HCEC 1CT (cell line): Measurements from ENCODE around the gene LCE1B.

Source experiments
- DNase-seq: peaks from one replicate; pipeline ENCODE4 v3.0.0-alpha.2; 2017

Gene LCE1B, protein sequence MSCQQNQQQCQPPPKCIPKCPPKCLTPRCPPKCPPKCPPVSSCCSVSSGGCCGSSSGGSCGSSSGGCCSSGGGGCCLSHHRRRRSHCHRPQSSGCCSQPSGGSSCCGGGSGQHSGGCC

DNA sequence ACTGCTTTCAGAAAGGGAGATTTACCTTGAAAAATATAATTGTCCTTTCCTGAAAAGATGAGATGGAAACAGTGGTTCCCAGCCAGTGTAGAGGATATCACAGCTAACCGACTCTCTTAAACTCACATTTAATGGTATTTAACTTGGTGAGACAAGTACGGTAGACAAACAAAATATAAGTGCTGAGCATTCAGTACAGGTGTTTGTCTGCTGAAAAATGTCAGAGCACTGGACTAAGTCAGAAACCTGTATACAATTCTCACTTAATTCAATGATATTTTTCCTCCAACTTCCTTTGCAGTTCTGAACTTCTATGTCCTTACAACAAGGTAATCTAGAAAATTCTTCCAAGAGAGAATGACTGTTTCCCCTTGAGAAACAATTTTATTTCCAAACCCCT lies at the start of gene LCE1B:
LCE1B (plus strand) TSS at position 301 of the 400 bp plus-strand sequence. CDS start 476 bp downstream, outside the sequence.
- no peak for DNase-seq

DNA sequence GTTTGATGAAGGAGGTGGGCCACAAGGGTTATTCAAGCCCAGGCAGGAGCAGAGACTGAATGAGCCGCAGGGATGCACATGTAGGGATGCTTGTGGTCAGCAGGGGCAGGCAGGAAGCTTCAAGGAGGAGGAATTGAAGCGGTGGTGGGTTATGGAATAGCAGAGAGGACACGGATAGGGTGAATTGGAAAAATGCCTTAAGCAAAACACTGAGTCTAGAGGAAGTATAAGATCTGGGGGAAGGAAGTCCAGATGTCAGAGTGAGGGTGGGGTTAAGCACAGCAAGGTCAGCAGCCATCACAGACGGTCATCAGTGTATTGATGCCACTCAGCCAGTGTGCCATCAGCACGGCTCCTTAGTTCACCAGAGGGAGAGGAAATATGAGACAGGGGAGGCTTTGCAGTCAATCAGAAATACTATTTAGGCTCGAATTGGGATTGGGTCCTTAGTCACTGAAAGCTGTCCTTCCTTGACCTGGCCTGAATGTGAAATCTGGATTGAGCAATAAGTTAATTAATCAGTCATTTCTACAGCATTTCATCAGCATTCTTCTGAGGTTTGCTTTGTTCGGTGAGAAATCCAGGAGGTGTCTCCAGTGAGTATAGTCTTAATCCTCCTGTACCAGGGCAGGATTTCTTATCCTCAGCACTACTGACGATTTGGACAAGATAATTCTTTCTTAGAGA lies 42.8 kb upstream of the LCE1B start:
- peak; percentile 89 for DNase-seq

DNA sequence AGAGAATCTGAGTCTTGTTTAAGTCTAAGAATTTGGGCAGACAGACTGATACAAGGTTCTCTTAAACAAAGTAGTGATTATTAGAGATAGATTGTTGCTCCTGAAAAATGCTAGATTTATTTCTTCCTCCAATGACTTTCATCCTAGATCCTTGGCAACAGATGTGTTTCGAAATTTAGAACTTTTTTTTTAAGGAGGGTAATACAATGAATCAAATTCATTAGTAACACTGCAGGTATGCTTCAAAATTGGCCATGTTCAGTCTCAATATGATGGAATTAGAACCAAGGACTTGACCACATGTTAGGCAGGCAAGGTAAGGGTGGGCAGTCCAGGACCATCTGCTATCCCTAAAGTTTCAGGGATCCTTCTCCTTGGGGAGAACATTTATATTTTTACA lies 41.4 kb upstream of the LCE1B start:
- peak; percentile 56 for DNase-seq

DNA sequence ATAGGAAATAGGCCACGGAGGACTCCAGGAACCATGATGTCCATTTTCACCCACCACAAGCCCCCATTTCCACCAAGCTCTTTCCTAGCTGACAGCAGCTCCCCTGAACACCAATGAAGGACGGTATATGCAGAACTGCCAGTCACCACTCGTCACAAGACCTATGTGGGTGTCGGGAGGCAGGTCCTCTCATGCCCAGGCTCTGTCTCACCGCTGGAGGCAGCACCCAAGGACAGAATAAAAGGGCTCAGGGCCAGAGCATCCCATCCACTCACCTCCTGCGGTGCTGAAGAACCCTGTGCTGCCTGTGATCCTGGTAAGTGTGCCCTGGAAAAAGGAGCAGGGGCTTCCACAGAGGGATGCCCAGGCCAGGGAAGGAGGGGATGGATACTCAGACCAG lies 36.9 kb upstream of the LCE1B start, which contains the start of gene LCE1F:
LCE1F (plus strand) TSS at position 266 of the 400 bp plus-strand sequence. CDS start 1,232 bp downstream, outside the sequence.
- DNase-seq: no peak

DNA sequence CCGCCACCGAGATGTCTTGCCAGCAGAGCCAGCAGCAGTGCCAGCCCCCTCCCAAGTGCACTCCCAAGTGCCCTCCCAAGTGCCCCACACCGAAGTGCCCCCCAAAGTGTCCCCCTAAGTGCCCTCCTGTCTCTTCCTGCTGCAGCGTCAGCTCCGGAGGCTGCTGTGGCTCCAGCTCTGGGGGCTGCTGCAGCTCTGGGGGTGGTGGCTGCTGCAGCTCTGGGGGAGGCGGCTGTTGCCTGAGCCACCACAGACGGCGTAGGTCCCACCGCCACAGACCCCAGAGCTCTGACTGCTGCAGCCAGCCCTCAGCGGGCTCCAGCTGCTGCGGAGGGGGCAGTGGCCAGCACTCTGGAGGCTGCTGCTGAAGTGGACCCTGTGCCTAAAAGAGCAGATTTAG lies 35.4 kb upstream of the LCE1B start:
- DNase-seq: no peak

DNA sequence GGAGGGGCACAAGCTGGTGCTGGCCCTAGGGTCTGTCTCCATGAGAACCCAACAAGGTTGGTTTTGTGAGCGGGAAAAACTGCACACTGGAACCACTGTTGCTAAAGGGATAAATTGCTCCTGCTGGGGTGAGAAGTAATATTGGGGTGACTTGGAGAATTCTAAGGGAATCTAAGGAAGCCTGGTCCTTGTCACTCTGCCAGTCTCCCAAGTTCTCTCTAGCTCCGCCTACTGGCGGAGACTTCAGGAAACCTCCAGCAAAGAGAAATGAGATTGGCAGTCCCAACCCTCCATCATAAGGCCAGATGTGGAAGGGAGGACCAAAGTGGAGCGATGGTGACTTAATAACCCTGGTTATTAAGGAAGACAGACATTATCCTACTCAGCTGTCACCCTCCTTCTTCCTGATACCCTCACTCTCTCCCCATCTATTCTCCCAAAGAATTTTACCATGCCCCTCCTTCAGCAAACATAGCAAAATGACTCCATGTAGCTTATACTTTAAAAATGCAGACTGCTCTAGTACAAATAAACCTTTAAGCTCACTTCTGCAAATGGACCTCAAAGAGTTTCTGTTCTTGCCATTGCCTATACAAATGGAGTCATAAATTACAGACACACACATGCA lies 34.1 kb upstream of the LCE1B start:
- DNase-seq: peak; percentile 28

DNA sequence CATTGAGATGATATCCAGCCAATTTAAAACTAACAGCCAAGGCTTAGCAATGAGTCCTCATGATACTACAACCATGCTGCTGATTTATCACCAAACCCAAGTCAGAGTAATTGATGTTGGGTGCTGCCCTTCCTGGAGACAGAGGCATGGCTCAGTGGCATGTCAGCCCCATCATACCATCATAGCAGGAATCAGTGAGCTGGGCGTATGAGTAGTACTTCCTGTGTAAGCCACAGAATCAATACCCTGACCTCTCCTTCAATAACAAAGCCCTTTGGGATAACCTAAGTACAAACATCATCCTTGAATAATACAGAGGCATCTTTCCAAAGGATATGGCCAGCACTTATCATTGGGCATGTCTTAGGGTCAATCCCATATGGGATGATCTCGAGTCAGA lies 28.7 kb upstream of the LCE1B start:
- peak; percentile 50 for DNase-seq

DNA sequence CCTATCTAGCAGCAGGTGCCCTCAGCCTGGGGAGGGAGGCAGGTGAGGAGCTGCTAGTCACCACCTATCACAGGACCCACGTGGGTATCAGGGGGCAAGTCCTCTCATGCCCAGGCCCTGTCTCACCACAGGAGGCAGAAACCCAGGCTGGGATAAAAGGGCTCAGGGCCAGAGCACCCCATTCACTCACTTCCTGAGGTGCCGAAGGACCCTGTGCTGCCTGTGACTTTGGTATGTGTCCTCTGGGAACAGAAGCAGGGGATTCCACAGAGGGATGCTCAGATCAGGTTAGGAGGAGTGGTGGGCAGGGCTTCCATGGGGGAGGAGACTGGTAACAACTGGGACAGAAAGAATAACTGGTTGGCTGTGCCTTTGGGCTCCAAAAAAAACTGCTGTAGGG lies 25.7 kb upstream of the LCE1B start, which contains the start of gene LCE1E:
LCE1E (plus strand) TSS at position 181 of the 400 bp plus-strand sequence. CDS start 1,043 bp downstream, outside the sequence.
- DNase-seq: no peak

DNA sequence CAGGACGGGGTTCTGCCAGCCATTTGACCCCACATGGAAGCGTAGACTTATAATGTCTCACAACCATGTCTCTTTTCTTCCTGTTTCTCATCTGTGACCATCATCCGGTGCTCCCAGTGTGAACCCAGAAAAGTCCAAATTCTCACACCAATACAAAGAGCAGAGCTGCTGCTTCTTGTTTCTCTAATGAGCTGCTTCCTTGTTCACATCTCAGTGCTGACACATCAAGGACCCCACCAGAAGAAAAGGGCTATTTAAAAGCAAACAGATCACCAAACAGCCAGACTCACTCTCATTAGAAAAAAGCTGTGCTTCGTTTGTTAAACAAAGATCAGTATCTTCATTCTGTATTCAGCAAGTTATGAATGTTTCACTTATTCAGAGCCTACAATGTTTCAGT lies 16.1 kb upstream of the LCE1B start:
- DNase-seq: no peak

DNA sequence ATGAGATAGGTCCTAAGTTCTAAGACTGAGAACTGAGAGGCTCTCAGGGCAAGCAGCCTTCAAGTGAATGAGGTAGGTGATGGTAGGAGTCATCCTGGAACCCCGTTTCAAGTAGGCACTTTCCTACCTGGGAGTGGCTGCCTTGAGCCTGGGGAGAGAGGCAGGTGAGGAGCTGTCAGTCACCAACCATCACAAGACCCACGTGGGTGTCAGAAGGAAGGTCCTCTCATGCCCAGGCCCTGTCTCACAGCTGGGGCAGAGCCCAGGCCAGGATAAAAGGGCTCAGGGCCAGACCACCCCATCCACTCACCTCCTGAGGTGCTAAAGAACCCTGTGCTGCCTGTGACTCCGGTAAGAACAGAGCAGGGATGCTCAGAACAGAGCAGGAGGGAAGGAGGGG lies 15.3 kb upstream of the LCE1B start, which contains the start of gene LCE1D:
LCE1D (plus strand) TSS at position 301 of the 400 bp plus-strand sequence. CDS start 1,074 bp downstream, outside the sequence.
- DNase-seq: no peak

DNA sequence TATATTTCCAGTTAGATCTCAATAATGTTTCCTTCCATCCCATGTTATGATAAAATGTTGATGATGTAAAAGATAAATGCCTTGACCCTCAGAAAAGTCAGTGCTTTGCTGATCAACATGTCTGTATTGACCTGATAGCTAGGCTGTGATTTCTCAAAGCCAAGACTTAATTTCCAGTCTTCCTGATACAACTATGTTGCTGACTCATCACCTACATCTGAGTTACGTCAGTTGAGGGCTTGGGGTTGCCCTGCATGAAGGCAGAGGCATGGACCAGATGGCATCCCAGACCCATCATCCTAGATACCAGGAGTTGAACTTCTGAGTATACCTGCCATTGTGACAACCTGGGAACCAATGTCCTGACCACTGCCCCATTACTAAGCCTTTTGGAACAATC lies 10.4 kb upstream of the LCE1B start:
- DNase-seq: no peak

DNA sequence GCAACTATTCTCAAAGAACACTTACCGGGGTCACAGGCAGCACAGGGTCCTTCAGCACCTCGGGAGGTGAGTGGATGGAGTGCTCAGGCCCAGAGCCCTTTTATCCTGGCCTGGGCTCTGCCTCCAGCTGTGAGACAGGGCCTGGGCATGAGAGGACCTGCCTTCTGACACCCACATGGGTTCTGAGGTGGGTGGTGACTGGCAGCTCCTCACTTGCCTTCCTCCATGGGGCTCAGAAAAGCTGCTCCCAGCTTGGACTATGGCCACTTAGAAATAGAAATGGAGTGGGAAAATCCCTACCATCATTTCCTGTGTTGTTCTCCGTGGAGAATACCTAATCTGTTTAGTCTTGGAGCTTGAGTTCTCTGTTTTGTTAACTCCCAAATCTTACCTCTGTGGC lies 5.2 kb upstream of the LCE1B start, which contains the start of gene LCE1C:
LCE1C (minus strand) TSS at position 76 of the 400 bp plus-strand sequence. CDS start 1,173 bp downstream, outside the sequence.
- no peak for DNase-seq

DNA sequence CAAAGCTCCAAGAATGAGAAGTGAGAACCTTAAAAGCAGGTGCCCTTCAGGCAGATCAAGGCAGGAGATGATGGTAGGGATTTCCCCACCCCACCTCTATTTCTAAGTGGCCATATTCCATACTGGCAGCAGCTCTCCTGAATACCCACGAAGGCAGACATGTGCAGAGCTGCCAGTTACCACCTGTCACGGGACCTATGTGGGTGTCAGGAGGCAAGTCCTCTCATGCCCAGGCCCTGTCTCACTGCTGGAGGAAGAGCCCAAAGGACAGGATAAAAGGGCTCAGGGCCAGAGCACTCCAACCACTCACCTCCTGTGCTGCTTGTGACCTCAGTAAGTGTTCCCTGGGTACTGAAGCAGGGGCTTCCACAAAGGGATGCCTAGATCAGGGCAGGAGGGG lies 721 bp upstream of the LCE1B start:
- DNase-seq: no peak

DNA sequence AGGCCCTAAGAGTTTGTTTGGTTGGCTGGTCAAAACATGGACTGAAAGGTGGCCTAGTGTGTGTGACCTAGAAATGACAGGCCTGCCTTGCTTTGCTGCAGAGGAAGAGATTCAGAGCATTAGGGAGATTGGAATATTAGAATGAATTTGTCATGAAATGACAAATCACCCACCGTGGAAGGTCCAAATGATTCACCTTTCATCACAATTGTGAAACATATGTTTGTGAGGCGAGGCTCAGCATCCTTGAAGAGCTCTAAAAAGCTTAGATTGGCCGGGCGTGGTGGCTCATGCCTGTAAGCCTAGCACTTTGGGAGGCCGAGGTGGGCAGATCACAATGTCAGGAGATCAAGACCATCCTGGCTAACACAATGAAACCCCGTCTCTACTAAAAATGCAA lies 5.5 kb downstream of the LCE1B start:
- DNase-seq: peak; percentile 2

DNA sequence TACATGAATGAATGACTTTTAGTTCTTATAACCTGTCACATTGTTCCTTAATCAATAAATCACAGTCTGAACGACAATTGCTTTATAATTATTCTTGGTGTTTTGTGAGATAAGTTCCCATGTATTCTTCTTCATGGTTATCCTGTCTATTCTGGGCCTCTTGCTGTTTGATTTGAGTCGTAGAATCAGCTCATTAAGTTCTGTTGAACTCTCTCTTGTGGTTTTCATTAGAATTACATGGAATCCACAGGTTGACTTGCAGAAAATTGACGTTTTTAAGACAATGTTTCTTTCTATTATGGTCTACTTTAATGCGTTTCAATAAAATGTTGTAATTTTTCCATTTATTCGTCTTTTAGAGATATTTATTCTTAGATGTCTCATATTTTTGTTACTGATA lies 11.5 kb downstream of the LCE1B start:
- no peak for DNase-seq

DNA sequence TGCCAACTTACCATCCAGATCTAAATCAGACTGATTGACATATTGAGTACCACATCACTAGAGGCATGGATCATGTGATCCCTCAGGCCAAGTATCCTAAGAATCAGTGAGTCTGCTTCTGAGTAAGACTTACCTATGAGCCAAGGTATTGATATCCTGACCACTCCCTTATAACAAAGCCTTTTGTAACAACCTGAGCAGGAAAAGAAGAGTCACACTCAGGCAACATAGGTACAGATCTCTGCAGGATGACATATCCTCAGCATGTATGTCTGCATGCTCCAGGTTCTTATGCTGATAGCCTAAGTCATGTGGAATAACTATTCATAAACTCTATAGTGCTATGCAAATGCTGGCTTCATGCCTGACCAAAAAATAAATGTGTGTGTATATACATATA lies 13.2 kb downstream of the LCE1B start:
- DNase-seq: no peak

DNA sequence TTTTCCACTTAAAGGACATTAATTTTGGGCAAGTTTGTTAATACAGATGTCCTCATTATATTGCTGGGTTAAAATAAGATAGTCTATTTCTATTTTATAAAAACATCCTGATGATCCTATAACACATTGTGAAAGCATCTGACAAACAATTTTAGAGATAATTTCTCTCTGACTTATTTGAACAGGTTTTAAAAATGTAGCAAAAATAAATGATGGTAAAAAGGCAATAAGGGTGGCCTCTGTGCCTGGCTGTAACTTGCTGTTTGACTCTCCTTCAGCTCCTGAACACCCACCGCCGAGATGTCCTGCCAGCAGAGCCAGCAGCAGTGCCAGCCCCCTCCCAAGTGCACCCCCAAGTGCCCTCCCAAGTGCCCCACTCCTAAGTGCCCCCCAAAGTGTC lies 15.4 kb downstream of the LCE1B start, which contains the start of gene LCE1A:
LCE1A (plus strand) TSS at position 301 of the 400 bp plus-strand sequence; CDS start at position 301, 0 bp downstream.
- no peak for DNase-seq

DNA sequence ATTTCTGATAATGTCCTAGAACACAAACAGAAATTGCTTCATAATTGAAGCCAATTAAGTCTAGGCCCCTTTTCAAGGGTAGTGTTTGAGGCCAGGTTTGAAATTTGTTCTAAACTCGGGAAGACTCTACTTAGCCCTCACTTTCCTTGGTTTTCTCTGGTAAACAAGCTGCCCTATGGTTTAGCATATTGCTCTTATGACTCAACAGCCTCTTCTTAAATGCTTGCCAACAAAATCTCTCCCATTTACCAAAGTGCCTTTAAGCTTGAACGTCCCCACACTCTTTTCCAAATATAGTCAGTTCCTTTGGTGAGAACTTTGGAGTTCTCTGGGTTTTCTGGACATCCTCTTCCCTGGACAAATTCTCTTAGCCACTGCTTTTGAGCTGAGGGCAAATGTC lies 25.1 kb downstream of the LCE1B start:
- DNase-seq: no peak

DNA sequence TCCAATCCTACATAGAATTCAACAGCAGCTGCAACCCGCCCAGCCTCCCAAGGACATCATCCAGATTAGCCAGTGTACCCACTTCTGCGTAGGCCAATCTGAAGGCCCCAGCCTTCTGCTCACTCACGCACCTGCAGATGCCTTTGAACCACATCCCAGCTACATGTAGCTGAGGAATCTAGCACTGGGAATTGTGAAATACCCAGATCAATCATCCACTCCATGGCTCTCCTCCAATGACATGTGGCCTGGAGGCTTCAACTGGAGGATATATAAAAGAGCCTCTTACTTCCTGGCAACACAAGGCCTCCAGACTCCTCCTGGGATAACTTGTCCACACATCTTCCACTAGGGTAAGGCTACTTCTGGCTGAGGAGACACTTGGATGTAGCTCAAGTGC lies 30.8 kb downstream of the LCE1B start, which contains the start of gene LCE6A:
LCE6A (plus strand) TSS at position 301 of the 400 bp plus-strand sequence. CDS start 665 bp downstream, outside the sequence.
- DNase-seq: no peak

DNA sequence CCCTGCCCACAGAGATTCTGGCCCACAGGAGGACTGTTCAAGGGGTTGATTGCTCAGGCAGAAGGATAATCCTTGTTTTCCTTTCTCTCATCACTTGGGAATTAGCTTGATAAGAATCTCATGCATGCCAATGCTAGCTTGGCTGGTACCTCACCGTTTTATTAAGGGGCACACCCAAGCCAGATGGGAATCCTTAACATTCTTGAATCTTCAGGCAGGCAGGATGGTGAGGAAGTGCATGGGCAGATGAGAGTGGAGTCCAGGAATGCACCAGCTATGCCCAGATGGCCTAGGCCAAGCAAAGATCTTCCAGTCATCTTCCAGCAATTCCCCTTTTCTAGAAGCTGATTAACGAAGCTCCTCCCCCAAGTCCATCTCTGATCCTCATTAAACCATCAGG lies 43.9 kb downstream of the LCE1B start:
- no peak for DNase-seq

DNA sequence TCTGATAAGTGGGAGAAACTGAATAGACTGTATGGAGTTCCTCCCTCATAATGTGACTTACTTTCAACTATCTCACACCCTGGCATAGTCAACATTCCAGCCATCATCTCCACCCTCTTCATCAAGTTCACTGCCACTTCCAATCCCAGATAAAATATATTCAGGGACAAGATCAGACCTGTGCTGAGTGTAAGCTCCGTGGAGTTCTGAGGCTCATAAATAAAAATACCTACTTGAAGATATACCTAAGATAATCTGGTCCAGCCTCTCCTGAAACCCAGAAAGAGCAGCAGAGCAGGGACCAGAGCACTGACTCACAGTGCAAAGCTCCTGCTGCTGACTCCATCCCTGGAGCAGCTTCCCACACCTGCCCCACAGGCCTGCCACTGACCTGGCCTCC lies 46.3 kb downstream of the LCE1B start:
- DNase-seq: no peak

DNA sequence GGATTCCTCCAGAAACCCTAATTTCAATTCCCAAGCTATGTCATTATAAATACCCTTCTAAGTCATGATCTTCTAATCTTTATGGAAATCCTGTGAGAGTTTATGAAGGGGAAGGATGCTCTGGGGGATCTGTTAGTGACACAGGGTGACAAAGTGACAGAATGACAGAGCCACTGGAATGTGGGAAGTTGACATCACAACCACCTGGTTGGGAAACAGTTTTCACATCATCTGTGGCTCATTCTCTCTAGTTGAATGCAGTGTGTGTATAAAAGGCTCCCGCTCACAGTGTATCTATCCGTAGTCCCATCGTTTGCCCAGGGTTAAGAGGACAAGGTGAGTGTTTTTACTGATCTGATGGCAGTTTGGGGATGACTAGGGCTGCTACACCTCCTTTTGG lies 47.9 kb downstream of the LCE1B start, which contains the start of gene LCE7A:
LCE7A (plus strand) TSS at position 301 of the 400 bp plus-strand sequence. CDS start 702 bp downstream, outside the sequence.
- no peak for DNase-seq

DNA sequence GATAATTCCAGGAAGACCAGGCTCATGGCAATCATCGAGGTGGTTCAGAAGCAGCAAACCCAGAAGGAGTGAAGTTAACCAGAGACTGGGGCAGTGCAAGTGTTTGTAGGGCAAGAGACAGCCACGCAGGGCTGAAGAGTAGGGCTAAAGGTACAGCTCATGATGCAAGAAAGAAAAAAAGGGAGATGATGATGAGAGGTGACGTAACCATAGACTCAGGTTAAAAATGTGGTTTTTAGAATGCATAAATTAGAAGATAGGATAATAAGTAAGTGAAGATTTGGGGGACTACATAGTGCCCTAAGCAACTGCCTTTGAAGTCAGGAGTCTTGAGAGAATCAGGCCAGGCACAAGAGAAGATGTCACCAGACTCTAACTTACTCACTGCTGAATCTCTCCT lies 48.4 kb downstream of the LCE1B start:
- no peak for DNase-seq

DNA sequence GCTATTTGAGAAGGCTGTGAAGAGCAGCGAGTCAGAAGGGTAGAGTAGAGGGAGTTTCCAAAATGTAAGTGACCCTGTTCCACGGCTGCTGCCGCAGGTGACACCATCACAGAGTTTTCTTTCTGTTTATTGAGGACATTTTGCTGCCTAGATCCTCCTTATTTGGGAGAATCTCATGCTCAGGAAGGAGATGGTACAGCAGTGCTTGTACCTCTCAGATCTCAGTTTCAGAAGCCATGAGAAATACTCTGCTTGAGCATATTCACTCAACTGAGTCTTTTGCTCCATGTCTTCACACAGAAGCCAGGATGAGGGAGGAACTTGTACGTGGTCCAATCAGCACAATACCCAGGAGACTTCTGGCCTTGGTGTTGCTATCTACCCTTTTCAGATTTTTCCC lies 49.6 kb downstream of the LCE1B start:
- DNase-seq: no peak
